ENCODE data around the gene RPL32. TPM values are rescaled to one million over a fixed set of nuclear protein-coding genes. Genes with fewer than 3 reads are reported as not detected.
A peak's percentile ranks its signal among the peaks of the same experiment; 100 is the strongest.

Gene RPL32
- total RNA-seq, 1 experiment from 2014 or later = 794 TPM

GRCh38 chr3:12797892-12798558 lies 43.3 kb downstream of the RPL32 start:
- H3K27me3 ChIP-seq (ENCODE audit: control insufficient read depth, insufficient read depth, low read length) = no peaks in the 10 kb centered on the region
- no peak for DNase-seq (ENCODE audit: low read depth, low spot score)
- no peaks in the 10 kb centered on the region for H3K4me1 ChIP-seq (ENCODE audit: control insufficient read depth, insufficient read depth, low read length)
- H3K36me3 ChIP-seq (ENCODE audit: control insufficient read depth, insufficient read depth, low read length) = no peaks in the 10 kb centered on the region
- no peak overlapping the region for H3K27ac ChIP-seq (ENCODE audit: low read length)
- POLR2A ChIA-PET = no interaction called here
- ATAC-seq = peak; percentile 39
- H3K4me3 ChIP-seq (ENCODE audit: low read depth in 2 of 2, low read length in 2 of 2) = no peak overlapping the region
- CTCF ChIA-PET = no interaction called here
- TF ChIP-seq TCF7L2 (IDR thresholded peaks at IDR 0.05; ENCODE audit: low read depth, low read length) = no peak
- TF ChIP-seq SIN3A (IDR thresholded peaks at IDR 0.05; ENCODE audit: borderline replicate concordance, insufficient read depth, low read depth, low read length) = no peak
- no peak for TF ChIP-seq CTCF (IDR thresholded peaks at IDR 0.05)
- no peak for TF ChIP-seq POLR2AphosphoS5 (IDR thresholded peaks at IDR 0.05; ENCODE audit: low read depth, low read length)
- TF ChIP-seq REST (IDR thresholded peaks at IDR 0.05; ENCODE audit: insufficient read depth in 1 of 2, low read depth in 2 of 2, low read length in 1 of 2) = no peak
- intact Hi-C loops (cut with micrococcal nuclease; ENCODE audit: unreplicated experiment) (no loop called here), in situ Hi-C loops (cut with HindIII; ENCODE audit: low pct_unique_long_range_greater_than_20kb, low sequenced_read_pairs) (no loop called here)
- BruUV-seq (replicated peaks) = no TSS peak
- no peaks in the 10 kb centered on the region for H3K9me3 ChIP-seq (ENCODE audit: control insufficient read depth, insufficient read depth, low read depth, low read length)

- DNase-seq (ENCODE audit: low read depth, low spot score) (no peak), ATAC-seq (no peak)
- H3K27ac ChIP-seq (ENCODE audit: low read length) = no peak overlapping the region
- POLR2A ChIA-PET = no interaction called here
- BruUV-seq (replicated peaks) = no TSS peak
- H3K9me3 ChIP-seq (ENCODE audit: control insufficient read depth, insufficient read depth, low read depth, low read length) = no peaks in the 10 kb centered on the region
- CTCF ChIA-PET = no interaction called here
- no peaks in the 10 kb centered on the region for H3K36me3 ChIP-seq (ENCODE audit: control insufficient read depth, insufficient read depth, low read length)
- H3K4me1 ChIP-seq (ENCODE audit: control insufficient read depth, insufficient read depth, low read length) = no peaks in the 10 kb centered on the region
- intact Hi-C loops (cut with micrococcal nuclease; ENCODE audit: unreplicated experiment) (no loop called here), in situ Hi-C loops (cut with HindIII; ENCODE audit: low pct_unique_long_range_greater_than_20kb, low sequenced_read_pairs) (no loop called here)
- TF ChIP-seq SIN3A (IDR thresholded peaks at IDR 0.05; ENCODE audit: borderline replicate concordance, insufficient read depth, low read depth, low read length) = no peak
- no peak for TF ChIP-seq TCF7L2 (IDR thresholded peaks at IDR 0.05; ENCODE audit: low read depth, low read length)
- no peak for TF ChIP-seq POLR2AphosphoS5 (IDR thresholded peaks at IDR 0.05; ENCODE audit: low read depth, low read length)
- no peak for TF ChIP-seq CTCF (IDR thresholded peaks at IDR 0.05)
- TF ChIP-seq REST (IDR thresholded peaks at IDR 0.05; ENCODE audit: insufficient read depth in 1 of 2, low read depth in 2 of 2, low read length in 1 of 2) = no peak
- H3K4me3 ChIP-seq (ENCODE audit: low read depth in 2 of 2, low read length in 2 of 2) = no peak overlapping the region
- no peaks in the 10 kb centered on the region for H3K27me3 ChIP-seq (ENCODE audit: control insufficient read depth, insufficient read depth, low read length)
Measured at GRCh38 chr3:12797124-12797891, 44.1 kb downstream of the RPL32 start.

Data from Panc1 (cell line).